ENCODE data around the gene RALBP1.
"Not testable (repeated sequence)": the region's sequence is repeated elsewhere in the genome, so short reads cannot be mapped to it uniquely, and the experiment has no call there.

The RALBP1 gene

GRCh38 chr18:9466127-9466526, 9.2 kb upstream of the RALBP1 start:
- POLR2A ChIA-PET, result no interaction called here
- no peak for DNase-seq (ENCODE audit: extremely low spot score)
- TF ChIP-seq HDGF (IDR thresholded peaks at IDR 0.05; ENCODE audit: borderline replicate concordance), result no peak
- TF ChIP-seq CTBP1 (IDR thresholded peaks at IDR 0.05; ENCODE audit: borderline replicate concordance), result no peak
- no peak for TF ChIP-seq FOXM1 (IDR thresholded peaks at IDR 0.05; ENCODE audit: borderline replicate concordance)
- no peak for TF ChIP-seq ARNT (IDR thresholded peaks at IDR 0.05)
- TF ChIP-seq TARDBP (IDR thresholded peaks at IDR 0.05), result no peak
- TF ChIP-seq SUZ12 (IDR thresholded peaks at IDR 0.05), result no peak
- TF ChIP-seq, protein P1, sequence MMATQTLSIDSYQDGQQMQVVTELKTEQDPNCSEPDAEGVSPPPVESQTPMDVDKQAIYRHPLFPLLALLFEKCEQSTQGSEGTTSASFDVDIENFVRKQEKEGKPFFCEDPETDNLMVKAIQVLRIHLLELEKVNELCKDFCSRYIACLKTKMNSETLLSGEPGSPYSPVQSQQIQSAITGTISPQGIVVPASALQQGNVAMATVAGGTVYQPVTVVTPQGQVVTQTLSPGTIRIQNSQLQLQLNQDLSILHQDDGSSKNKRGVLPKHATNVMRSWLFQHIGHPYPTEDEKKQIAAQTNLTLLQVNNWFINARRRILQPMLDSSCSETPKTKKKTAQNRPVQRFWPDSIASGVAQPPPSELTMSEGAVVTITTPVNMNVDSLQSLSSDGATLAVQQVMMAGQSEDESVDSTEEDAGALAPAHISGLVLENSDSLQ (IDR thresholded peaks at IDR 0.05), result no peak
- CTCF ChIA-PET, result no interaction called here

GRCh38 chr18:9466846-9467245, 8.5 kb upstream of the RALBP1 start:
- ChIA-PET POLR2A (no interaction called here), CTCF (no interaction called here)
- no peak for DNase-seq (ENCODE audit: extremely low spot score)
- TF ChIP-seq FOXK2 (IDR thresholded peaks at IDR 0.05) (no peak), LEF1 (IDR thresholded peaks at IDR 0.05; ENCODE audit: borderline replicate concordance) (no peak), FOXM1 (IDR thresholded peaks at IDR 0.05; ENCODE audit: borderline replicate concordance) (no peak), TARDBP (IDR thresholded peaks at IDR 0.05) (no peak)

DNA sequence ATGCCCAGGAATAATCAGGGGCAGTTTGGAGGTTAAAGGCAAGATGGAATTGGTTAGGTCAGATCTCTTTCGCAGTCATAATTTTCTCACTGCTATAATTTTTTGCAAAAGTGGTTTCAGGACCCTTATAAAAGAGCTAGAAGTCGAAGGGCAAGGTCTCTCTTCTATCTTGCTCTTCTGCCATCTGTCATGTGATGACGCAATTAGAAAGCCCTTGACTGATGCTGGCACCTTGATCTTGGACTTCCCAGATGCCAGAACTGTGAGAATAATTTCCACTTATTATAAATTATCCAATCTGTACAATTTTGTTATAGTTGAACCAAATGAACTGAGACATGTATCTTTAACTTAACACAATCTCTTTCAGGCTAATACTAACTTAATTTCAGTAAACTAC, 6.3 kb upstream of the RALBP1 start:
- no peak for DNase-seq (ENCODE audit: extremely low spot score)
- ChIA-PET POLR2A (no interaction called here), CTCF (no interaction called here)
- TF ChIP-seq LEF1 (IDR thresholded peaks at IDR 0.05; ENCODE audit: borderline replicate concordance) (no peak), TARDBP (IDR thresholded peaks at IDR 0.05) (no peak), CTBP1 (IDR thresholded peaks at IDR 0.05; ENCODE audit: borderline replicate concordance) (no peak), ELF4 (IDR thresholded peaks at IDR 0.05) (no peak), SP1 (IDR thresholded peaks at IDR 0.05) (no peak), FOXK2 (IDR thresholded peaks at IDR 0.05) (no peak), L3MBTL2 (conservative IDR thresholded peaks at IDR 0.05) (no peak)
- TF ChIP-seq, protein P1 (IDR thresholded peaks at IDR 0.05), result no peak

GRCh38 chr18:9469685-9470084, 5.6 kb upstream of the RALBP1 start:
- ChIA-PET CTCF (no interaction called here), POLR2A (no interaction called here)
- no peak for DNase-seq (ENCODE audit: extremely low spot score)
- TF ChIP-seq, protein P1 (IDR thresholded peaks at IDR 0.05), result no peak
- no peak for TF ChIP-seq BHLHE40 (IDR thresholded peaks at IDR 0.05; ENCODE audit: borderline replicate concordance)
- TF ChIP-seq CTBP1 (IDR thresholded peaks at IDR 0.05; ENCODE audit: borderline replicate concordance), result no peak
- no peak for TF ChIP-seq HDGF (IDR thresholded peaks at IDR 0.05; ENCODE audit: borderline replicate concordance)
- TF ChIP-seq L3MBTL2 (conservative IDR thresholded peaks at IDR 0.05), result no peak

DNA sequence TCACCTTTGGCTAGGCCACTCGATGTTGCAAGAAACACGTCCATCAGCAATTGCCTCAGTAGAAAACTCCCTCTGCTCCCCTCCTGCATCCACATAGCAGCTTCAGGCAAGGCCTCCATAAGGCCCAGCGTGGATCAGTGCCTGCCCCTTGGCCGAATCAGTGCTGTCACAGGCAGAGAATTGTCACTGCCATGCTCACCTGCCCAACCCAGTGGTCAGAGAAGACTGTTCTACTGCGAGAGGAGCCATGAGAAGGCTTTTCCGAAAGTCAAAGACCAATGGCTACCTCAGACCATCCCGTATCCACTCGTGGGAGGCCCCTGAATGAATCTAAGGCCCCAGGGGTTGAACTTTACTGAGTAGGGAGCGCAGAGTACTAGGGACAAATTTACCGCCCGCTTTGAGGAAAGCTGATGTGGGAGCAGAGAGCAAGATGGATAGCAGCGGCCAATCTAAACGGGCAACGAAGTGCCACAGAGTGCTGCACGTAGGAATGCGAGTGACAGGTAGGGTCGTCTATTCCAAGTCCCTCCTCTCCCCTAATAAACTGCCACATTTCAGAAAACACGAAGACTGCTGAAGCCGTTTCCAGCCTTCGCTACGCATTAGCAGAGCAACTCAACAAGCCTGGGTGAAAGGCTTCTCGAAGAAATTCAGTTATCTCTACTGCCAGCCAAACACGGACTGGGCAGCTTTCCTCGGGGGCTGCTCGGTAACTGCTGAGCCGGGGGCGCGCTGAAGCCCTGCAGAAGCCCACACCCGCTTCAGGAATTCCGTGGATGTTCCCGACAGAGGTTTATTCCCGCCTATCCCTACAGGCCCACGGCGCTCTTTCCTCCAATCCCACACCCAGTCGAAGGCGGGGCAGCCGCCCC, 968 bp upstream of the RALBP1 start:
- DNase-seq (ENCODE audit: extremely low spot score), result peak; percentile 50
- TF ChIP-seq, protein P1 (IDR thresholded peaks at IDR 0.05), result no peak
- TF ChIP-seq ELF4 (IDR thresholded peaks at IDR 0.05) (no peak), ZNF384 (IDR thresholded peaks at IDR 0.05) (no peak), TARDBP (IDR thresholded peaks at IDR 0.05) (no peak), FOXA1 (IDR thresholded peaks at IDR 0.05) (no peak), LEF1 (IDR thresholded peaks at IDR 0.05; ENCODE audit: borderline replicate concordance) (no peak), SP1 (IDR thresholded peaks at IDR 0.05) (no peak), BHLHE40 (IDR thresholded peaks at IDR 0.05; ENCODE audit: borderline replicate concordance) (no peak), FOXK2 (IDR thresholded peaks at IDR 0.05) (no peak), FOXM1 (IDR thresholded peaks at IDR 0.05; ENCODE audit: borderline replicate concordance) (no peak), SUZ12 (IDR thresholded peaks at IDR 0.05) (no peak), CTBP1 (IDR thresholded peaks at IDR 0.05; ENCODE audit: borderline replicate concordance) (no peak)
- ChIA-PET POLR2A (interaction anchor here (2.0 kb wide), 1 partner anchor 11 kb away, joined by 7 read pairs; no protein-coding TSS in a partner anchor), CTCF (no interaction called here)

DNA sequence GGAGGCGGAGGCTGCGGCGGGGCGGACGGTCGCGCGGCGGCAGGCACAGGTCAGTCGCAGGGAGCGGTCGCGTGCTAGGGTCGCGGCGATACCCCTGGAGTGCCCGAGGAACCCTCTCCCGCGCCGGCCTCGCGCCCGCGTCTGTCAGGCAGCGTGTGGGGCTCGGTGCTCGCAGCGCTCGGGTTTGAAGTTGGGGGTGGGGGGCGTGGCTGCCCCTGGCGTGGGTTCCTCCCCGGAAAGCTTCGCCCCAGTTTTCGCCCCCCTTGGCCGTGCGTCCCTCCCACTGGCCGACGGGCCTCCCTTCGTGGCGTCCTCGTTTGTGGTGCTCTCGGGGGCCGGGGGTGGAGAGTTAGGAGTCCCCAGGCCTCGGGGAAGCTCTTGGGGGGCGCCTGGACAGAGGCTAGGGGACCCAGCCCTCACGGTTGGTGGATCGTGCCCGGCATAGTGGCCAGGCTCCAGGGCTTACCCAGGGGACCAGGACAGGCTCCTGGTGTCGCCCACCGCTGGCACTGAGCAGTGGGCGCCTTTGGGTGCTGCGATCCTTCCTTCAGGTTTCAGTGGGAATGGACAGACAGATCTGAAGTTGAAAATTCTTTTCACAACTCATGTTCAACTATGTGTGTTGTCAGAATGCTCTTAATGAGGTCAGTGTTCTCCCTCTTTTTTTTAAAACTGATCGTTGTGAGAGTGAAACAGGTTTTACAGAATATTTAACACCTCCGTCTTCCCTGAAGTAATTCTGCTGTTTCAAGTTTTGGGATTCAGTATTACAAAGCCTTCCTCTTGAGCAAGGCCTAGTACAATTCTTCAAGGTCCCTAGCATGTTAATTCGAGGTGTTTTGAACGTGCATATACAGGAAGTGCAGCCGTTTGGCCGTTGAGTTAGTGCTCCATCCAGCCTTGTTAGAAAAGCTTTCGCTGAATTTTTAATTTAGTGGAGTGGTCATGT, 604 bp downstream of the RALBP1 start:
- DNase-seq (ENCODE audit: extremely low spot score), result no peak
- POLR2A ChIA-PET, result interaction anchor here (0.7 to 0.8 kb wide), 2 partner anchors 141 to 164 kb away, joined by 3 read pairs; partner anchors contain the start of gene TWSG1
- CTCF ChIA-PET, result no interaction called here

DNA sequence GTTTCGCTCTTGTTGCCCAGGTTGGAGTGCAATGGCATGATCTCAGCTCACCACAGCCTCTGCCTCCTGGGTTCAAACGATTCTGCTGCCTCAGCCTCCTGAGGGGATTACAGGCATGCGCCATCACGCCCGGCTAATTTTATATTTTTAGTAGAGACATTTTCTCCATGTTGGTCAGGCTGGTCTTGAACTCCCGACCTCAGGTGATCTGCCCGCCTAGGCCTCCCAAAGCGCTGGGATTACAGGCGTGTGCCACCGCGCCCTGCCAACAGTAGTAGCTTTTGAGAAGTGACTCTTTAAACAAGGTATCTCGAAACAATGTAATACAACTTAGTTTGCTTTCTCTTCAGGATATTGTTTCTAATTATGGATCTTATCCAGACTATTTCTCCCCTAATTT, 1.6 kb downstream of the RALBP1 start:
- CTCF ChIA-PET; DNase-seq (ENCODE audit: extremely low spot score): not testable (repeated sequence)
- POLR2A ChIA-PET, result interaction anchor here (0.8 kb wide), 1 partner anchor 142 kb away, joined by 3 read pairs; the partner anchor contains the start of gene TWSG1

More for the DNA sequence above, 604 bp downstream of the RALBP1 start:
- TF ChIP-seq L3MBTL2 (conservative IDR thresholded peaks at IDR 0.05), result 0 out of 2 replicates have a peak, but pooled peaks have one; percentile 9
- no peak for TF ChIP-seq FOXA1 (IDR thresholded peaks at IDR 0.05)
- no peak for TF ChIP-seq ARNT (IDR thresholded peaks at IDR 0.05)
- TF ChIP-seq TARDBP (IDR thresholded peaks at IDR 0.05), result no peak
- TF ChIP-seq, protein P1 (IDR thresholded peaks at IDR 0.05), result no peak
